ENCODE data around the gene SLC44A5. TPM values are rescaled to one million over a fixed set of nuclear protein-coding genes. Genes with fewer than 3 reads are reported as not detected.

SLC44A5 gene
- total RNA-seq, result 0.43 and 0.48 TPM in 2 replicates

DNA sequence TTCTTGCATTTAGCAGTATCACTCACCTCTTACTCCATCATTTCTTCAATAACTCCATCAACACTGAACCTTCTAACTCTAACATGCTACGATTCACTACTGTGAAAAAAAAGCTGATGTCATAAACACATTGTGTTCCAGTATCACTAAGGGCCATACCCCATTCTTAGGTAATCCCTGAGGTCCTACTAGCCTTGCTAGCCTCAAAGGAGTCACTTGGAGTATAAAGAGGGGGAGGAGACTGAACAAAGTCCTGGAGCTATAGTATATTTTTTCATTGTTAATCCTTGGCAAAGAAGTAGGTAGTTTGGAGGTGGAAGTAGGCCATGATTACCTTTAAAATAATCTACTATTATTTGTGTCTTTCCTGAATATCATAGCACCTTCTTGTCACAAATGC lies at the start of gene SLC44A5:
Gene SLC44A5, minus strand, starts transcription at position 101 of the 400 bp plus-strand sequence. CDS start 69,667 bp downstream, outside the sequence.

Other genes starting within 250 kb of the SLC44A5 start
- gene ACADM, start 113.6 kb upstream of the SLC44A5 start, total RNA-seq, result 11.5 and 17.8 TPM in 2 replicates
- gene RABGGTB, start 175.1 kb upstream of the SLC44A5 start, total RNA-seq, result 152 and 175 TPM in 2 replicates
- 0.21 and 0.24 TPM in 2 replicates for gene MSH4, start 185.8 kb upstream of the SLC44A5 start, total RNA-seq

All from tracheal epithelial cell (primary cell).